GM10847 (cell line): ENCODE results near the gene GPR108.

ENCODE experiments used
- POLR2A ChIP-seq: IDR thresholded peaks from 2 replicates; pipeline ENCODE4 v1.6.1; 2011; ENCODE audit not compliant: insufficient read length; ENCODE audit errors: extremely low read depth

The GPR108 gene

DNA sequence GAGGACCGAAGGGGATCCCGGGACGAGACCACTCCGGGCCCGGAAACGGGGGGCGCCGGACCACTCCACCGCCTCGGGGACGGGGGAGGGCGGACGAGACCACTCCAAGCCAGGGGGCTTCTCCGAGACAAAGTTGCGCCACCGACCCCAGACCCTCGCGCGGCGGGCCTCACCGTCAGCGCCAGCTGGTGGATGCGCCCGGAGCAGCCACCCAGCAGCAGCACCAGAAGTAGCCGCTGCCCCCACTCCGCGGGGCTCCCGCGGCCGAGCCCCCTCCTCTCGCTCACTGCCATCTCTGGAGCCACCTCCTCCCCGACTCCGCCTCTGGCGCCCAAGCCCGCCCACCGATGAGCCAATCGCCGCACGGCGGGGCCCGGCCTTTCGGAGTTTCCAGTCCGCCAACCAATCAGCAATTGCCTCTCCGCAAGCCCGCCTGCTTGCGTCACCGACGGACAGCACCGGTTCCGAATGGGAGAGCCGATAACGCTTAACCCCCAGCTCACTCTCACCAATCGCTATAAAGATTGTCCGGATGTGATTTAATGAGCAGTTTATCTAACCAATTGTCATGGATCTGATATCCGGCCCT, at the start of gene GPR108:
GPR108 (minus strand) TSS at position 297 of the 589 bp plus-strand sequence; CDS start at position 293, 4 bp downstream.
- peak; percentile 29 for TF ChIP-seq POLR2A

GRCh38 chr19:6779206-6779605, 41.8 kb upstream of the GPR108 start:
- no peak for TF ChIP-seq POLR2A

GRCh38 chr19:6778386-6778785, 41.0 kb upstream of the GPR108 start:
- TF ChIP-seq POLR2A, result no peak

DNA sequence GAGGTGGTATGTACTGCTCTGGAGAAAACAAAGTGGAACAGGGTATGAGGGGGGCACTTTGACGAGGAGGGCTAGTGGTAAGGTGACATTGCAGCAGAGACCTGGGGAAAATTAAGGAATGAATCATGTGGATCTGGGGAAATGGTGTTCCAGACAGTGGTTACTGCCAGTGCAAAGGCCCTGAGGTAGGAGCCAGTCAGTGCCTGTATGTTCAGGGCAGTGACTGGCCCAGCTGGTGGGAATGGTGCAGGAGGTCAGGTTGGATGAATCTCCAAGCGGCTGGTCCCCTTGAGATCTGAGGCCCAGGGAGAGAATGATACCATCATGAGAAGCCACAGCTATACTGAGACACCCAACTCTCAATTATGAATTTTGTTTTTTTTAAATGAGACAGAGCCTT, 40.1 kb upstream of the GPR108 start:
- no peak for TF ChIP-seq POLR2A

DNA sequence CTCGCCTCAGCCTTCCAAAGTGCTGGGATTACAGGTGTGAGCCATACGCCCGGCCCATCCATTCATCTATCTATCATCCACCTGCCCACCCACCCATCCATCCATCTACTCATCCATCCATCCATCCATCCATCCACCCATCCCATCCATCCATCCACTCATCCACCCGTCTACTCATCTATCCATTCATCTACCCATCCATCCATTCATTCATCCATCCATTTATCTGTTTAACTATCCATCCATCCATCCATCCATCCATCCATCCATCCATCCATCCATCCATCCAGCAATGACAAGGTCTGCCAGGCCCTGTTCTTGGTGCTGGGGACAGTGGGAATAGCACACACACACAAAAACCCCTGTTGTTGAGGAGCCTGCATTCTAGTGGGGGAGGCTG, 39.6 kb upstream of the GPR108 start:
- TF ChIP-seq POLR2A, result no peak

GRCh38 chr19:6774821-6775707, 37.7 kb upstream of the GPR108 start:
- no peak for TF ChIP-seq POLR2A

DNA sequence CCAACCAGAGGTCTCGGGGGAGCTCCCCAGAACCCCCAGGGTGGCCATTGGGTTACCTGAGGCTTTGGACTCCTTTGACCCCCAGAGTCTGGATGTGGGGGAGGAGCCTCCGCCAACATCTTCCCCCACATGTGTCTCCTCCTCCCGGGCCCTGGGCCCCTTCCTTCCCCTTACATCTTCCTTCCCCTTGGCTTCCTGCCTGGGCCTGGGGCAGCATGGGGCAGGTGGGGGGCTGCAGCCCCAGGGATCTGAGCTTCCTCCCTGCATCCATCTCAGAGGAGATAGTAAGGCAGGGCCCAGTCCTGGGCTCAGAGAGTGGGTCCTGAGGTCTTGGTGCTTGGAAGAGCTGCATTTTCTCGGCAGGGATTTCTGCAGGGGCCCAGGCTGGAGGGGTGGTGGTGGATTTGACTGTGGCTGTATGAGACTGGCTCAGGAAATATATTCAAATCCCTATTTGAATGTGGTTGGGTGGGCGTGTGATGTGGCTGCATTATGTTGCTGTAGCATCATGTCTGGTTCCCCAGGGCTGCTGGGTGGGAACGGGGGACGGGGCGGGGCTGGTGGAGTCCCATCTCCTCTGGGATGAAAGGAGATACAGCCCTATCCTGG, 36.0 kb upstream of the GPR108 start:
- peak; percentile 44 for TF ChIP-seq POLR2A

- no peak for TF ChIP-seq POLR2A
These were observed 35.5 kb upstream of the GPR108 start for GRCh38 chr19:6772866-6773322.

GRCh38 chr19:6772028-6772865, 34.9 kb upstream of the GPR108 start, which contains the start of gene VAV1:
Gene VAV1 (plus strand): TSS chr19:6772708. CDS start chr19:6772808, 100 bp downstream.
- TF ChIP-seq POLR2A, result peak; percentile 84

DNA sequence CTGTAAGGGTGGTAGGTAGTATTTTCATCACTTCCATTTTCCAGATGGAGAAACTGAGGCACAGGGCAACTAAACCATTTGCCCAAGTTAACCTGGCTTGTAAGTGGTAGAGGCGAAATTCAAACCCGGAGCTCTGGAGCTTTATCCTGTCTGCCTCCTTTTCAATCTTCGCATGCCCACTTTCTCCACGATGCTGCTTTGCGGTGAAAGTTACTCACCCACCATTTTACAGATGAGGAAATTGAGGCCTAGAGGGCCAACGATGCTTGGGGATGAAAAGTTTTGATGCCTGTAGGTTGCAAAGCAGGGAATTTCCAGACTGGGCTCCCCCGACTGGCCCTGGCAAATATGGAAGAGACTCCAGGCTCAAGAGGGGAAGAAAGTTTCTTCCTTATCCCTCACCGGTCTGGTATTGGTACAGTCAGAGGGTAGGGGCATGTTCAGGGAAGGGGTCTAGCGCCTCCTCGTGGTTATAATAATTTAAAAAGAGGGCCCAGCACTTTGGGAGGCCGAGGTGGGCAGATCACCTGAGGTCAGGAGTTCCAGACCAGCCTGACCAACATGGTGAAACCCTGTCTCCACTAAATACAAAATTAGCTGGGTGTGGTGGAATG, 31.7 kb upstream of the GPR108 start:
- TF ChIP-seq POLR2A, result no peak

- TF ChIP-seq POLR2A, result no peak
These were observed 30.9 kb upstream of the GPR108 start for GRCh38 chr19:6768236-6768785.

- TF ChIP-seq POLR2A, result peak; percentile 53
These were observed 30.2 kb upstream of the GPR108 start, which contains the start of gene SH2D3A for GRCh38 chr19:6767357-6768235. Gene SH2D3A (minus strand): TSS chr19:6767435. CDS start chr19:6763748, 3,687 bp downstream.

DNA sequence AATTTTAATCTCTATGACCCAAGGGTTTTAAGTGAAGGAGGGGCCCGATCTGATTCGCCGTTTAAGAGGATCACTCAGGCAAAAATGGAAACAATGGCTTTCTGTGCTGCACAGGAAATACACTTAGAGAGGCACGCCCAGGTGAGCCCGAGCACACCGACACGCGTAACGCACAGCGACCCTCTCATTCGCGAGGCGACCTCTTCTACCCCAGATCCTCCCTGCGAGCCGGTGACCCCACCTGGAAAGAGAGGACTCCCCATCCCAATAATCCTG, 29.6 kb upstream of the GPR108 start:
- no peak for TF ChIP-seq POLR2A
